H9 (cell line): ENCODE results near the gene STK32B. TPM values are rescaled to one million over a fixed set of nuclear protein-coding genes. Genes with fewer than 3 reads are reported as not detected.

Source experiments
- DNase-seq: peaks from one replicate; pipeline ENCODE4 v3.0.0-alpha.2; 2017
- H2AFZ ChIP-seq: one replicate; pipeline ENCODE4 v1.6.1; 2013; ENCODE audit warnings: mild to moderate bottlenecking, low read length, control low read depth, moderate library complexity
- H2AK5ac ChIP-seq: 2 replicates; pipeline ENCODE4 v1.6.1; 2013; ENCODE audit warnings: low read length, control low read depth, mixed read lengths; ENCODE audit not compliant: insufficient read length
- H2BK120ac ChIP-seq: one replicate; pipeline ENCODE4 v1.6.1; 2013; ENCODE audit warnings: low read depth, mild to moderate bottlenecking, low read length, control low read depth, inconsistent platforms; ENCODE audit not compliant: poor library complexity, severe bottlenecking
- H2BK12ac ChIP-seq: 2 replicates; pipeline ENCODE4 v1.6.1; 2013; ENCODE audit warnings: low read length, control low read depth, mixed read lengths, low read depth; ENCODE audit not compliant: insufficient read length
- H2BK15ac ChIP-seq: 2 replicates; pipeline ENCODE4 v1.6.1; 2013; ENCODE audit warnings: low read depth, low read length, control low read depth
- H2BK20ac ChIP-seq: one replicate; pipeline ENCODE4 v1.6.1; 2013; ENCODE audit warnings: low read depth, mild to moderate bottlenecking, low read length, control low read depth, inconsistent platforms; ENCODE audit not compliant: poor library complexity, severe bottlenecking
- H2BK5ac ChIP-seq: 2 replicates; pipeline ENCODE4 v1.6.1; 2013; ENCODE audit warnings: low read length, control low read depth, mixed read lengths; ENCODE audit not compliant: insufficient read length
- H3K14ac ChIP-seq: 2 replicates; pipeline ENCODE4 v1.6.1; 2013; ENCODE audit warnings: low read length, control low read depth; ENCODE audit not compliant: insufficient read depth
- H3K18ac ChIP-seq: 2 replicates; pipeline ENCODE4 v1.6.1; 2013; ENCODE audit warnings: low read depth, mild to moderate bottlenecking, mixed read lengths, low read length, control low read depth; ENCODE audit not compliant: insufficient read length
- H3K23ac ChIP-seq: 2 replicates; pipeline ENCODE4 v1.6.1; 2013; ENCODE audit warnings: low read length, control low read depth, mixed read lengths, low read depth; ENCODE audit not compliant: insufficient read length
- H3K23me2 ChIP-seq: 2 replicates; pipeline ENCODE4 v1.6.1; 2013; ENCODE audit warnings: low read depth, mild to moderate bottlenecking, mixed read lengths, low read length, control low read depth; ENCODE audit not compliant: insufficient read length, poor library complexity, severe bottlenecking
- H3K27ac ChIP-seq: 2 replicates; pipeline ENCODE4 v1.5.1; 2013; ENCODE audit warnings: low read length, control low read depth, mixed read lengths, low read depth; ENCODE audit not compliant: insufficient read length
- H3K27me3 ChIP-seq: 2 replicates; pipeline ENCODE4 v1.6.1; 2013; ENCODE audit warnings: low read length, control low read depth, inconsistent platforms; ENCODE audit not compliant: insufficient read depth
- H3K4ac ChIP-seq: 2 replicates; pipeline ENCODE4 v1.6.1; 2013; ENCODE audit warnings: low read depth, mild to moderate bottlenecking, control low read depth, inconsistent platforms, low read length, moderate library complexity
- H3K4me1 ChIP-seq: 2 replicates; pipeline ENCODE4 v1.6.1; 2013; ENCODE audit warnings: low read length, control low read depth, inconsistent platforms; ENCODE audit not compliant: insufficient read depth
- H3K4me2 ChIP-seq: 2 replicates; pipeline ENCODE4 v1.6.1; 2013; ENCODE audit warnings: low read length, control low read depth, mixed read lengths; ENCODE audit not compliant: insufficient read length, insufficient read depth
- H3K56ac ChIP-seq: 2 replicates; pipeline ENCODE4 v1.6.1; 2013; ENCODE audit warnings: low read depth, mild to moderate bottlenecking, mixed read lengths, low read length, control low read depth; ENCODE audit not compliant: insufficient read length
- H3K79me1 ChIP-seq: 2 replicates; pipeline ENCODE4 v1.6.1; 2013; ENCODE audit warnings: low read depth, mild to moderate bottlenecking, moderate library complexity, low read length, control low read depth, inconsistent platforms; ENCODE audit not compliant: insufficient read depth, poor library complexity, severe bottlenecking
- H3K79me2 ChIP-seq: 2 replicates; pipeline ENCODE4 v1.6.1; 2013; ENCODE audit warnings: low read length, control low read depth, inconsistent platforms; ENCODE audit not compliant: insufficient read depth
- H3K9ac ChIP-seq: 2 replicates; pipeline ENCODE4 v1.6.1; 2013; ENCODE audit warnings: low read length, control low read depth, mixed read lengths; ENCODE audit not compliant: insufficient read length; ENCODE audit errors: extremely low read depth
- H3K9me3 ChIP-seq: one replicate; pipeline ENCODE4 v1.6.1; 2013; ENCODE audit warnings: low read depth, low read length, inconsistent platforms; ENCODE audit not compliant: control insufficient read depth
- H3T11ph ChIP-seq: one replicate; pipeline ENCODE4 v1.6.1; 2013; ENCODE audit warnings: mild to moderate bottlenecking, low read length, control low read depth, inconsistent platforms
- H4K20me1 ChIP-seq: one replicate; pipeline ENCODE4 v1.6.1; 2013; ENCODE audit not compliant: control insufficient read depth, insufficient read length, insufficient read depth
- H4K5ac ChIP-seq: 2 replicates; pipeline ENCODE4 v1.6.1; 2013; ENCODE audit warnings: low read depth, mild to moderate bottlenecking, mixed read lengths, low read length, control low read depth; ENCODE audit not compliant: insufficient read length
- H4K8ac ChIP-seq: replicated peaks from 2 replicates; pipeline ENCODE4 v1.6.1; 2013; ENCODE audit warnings: low read length, control low read depth, mixed read lengths, low read depth; ENCODE audit not compliant: insufficient read length
- H4K91ac ChIP-seq: 2 replicates; pipeline ENCODE4 v1.6.1; 2013; ENCODE audit warnings: low read depth, mild to moderate bottlenecking, moderate library complexity, mixed read lengths, low read length, control low read depth; ENCODE audit not compliant: insufficient read length
- H3K27ac Mint-ChIP-seq, 3 experiments: 2 replicates in 2 of 3; 3 replicates in 1 of 3; pipeline ENCODE4 v1.8.0; 2020 to 2021; ENCODE audit warnings: mixed read lengths in 3 of 3, mild to moderate bottlenecking in 1 of 3, moderate library complexity in 1 of 3
- H3K27me3 Mint-ChIP-seq: 2 replicates; pipeline ENCODE4 v1.8.0; 2021; ENCODE audit warnings: low read depth, mild to moderate bottlenecking, moderate library complexity, mixed read lengths
- H3K36me3 Mint-ChIP-seq, 3 experiments: 2 replicates in 2 of 3; 3 replicates in 1 of 3; pipeline ENCODE4 v1.8.0; 2020 to 2021; ENCODE audit warnings: low read depth in 3 of 3, mixed read lengths in 3 of 3; ENCODE audit not compliant: insufficient read depth in 1 of 3
- H3K4me1 Mint-ChIP-seq, 2 experiments: 2 replicates each; pipeline ENCODE4 v1.8.0; 2020; ENCODE audit warnings: mixed read lengths in 2 of 2
- H3K4me3 Mint-ChIP-seq, 2 experiments: 2 replicates in 1 of 2; 3 replicates in 1 of 2; pipeline ENCODE4 v1.8.0; 2020 to 2021; ENCODE audit warnings: mild to moderate bottlenecking in 2 of 2, mixed read lengths in 2 of 2, moderate library complexity in 1 of 2
- H3K9me3 Mint-ChIP-seq, 2 experiments: 2 replicates in 1 of 2; 3 replicates in 1 of 2; pipeline ENCODE4 v1.8.0; 2020; ENCODE audit warnings: mild to moderate bottlenecking in 2 of 2, mixed read lengths in 2 of 2, moderate library complexity in 1 of 2
- WGBS: extraction: QIAGEN DNeasy Blood & Tissue Kit; methylation state at CpG from one replicate; pipeline ENCODE4 v1.1.7; 2013; ENCODE audit warnings: missing lambda C conversion rate, low lambda C conversion rate, mixed read lengths; ENCODE audit not compliant: insufficient read length; ENCODE audit errors: extremely low coverage; 5-methylcytosine and 5-hydroxymethylcytosine counted together
- total RNA-seq: library from RNA; stranded (reverse); gene quantifications from 2 replicates; pipeline ENCODE4 v1.2.1, GENCODE V29; 2021
- TF ChIP-seq, protein P1 (sequence below): fragments of 200-600 bp; sonication (generic); conservative IDR thresholded peaks from 3 replicates; pipeline ENCODE4 v1.8.0; 2021; ENCODE audit warnings: antibody characterized with exemption, mild to moderate bottlenecking

Gene STK32B
- total RNA-seq, 1 experiment from 2014 or later = 1.0 TPM

DNA sequence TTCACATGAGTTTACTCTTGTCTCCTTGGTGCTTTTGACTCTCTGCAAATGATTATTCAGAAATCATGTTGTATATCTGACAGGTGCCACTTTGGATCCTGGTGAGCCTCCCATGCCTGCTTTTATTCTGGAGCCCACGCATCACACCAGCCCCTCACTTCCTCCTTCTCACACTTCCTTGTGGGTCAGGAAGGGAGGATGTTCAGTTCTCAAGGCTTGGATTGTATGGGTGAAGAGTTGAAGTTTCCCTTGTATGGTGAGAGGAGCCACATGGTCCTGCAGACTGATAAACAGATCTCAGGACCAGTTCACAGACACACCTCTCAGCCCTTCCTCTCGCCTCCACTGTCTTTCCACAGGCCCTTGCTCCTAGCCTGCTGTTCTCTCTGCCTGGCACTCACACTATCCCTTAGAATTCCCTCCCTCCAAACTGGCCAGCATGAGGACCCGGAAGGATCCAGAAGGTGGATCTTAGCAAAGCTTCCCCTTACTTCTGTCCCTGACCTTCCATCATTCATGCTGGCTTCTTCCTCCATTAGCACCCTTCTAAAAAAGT, 92.1 kb downstream of the STK32B start:
- H2BK5ac ChIP-seq = no peak overlapping the region
- H3K4me1 ChIP-seq = no peaks in the 10 kb centered on the region
- H4K20me1 ChIP-seq = no peaks in the 10 kb centered on the region
- H3K79me2 ChIP-seq = no peaks in the 10 kb centered on the region
- H4K91ac ChIP-seq = no peak overlapping the region
- H3K56ac ChIP-seq = no peak overlapping the region
- H3K27ac Mint-ChIP-seq = no peak overlapping the region
- no CpG with 5 or more reads among the region's 3 CpGs for WGBS
- H3K9me3 Mint-ChIP-seq = no peaks in the 10 kb centered on the region
- H3K27me3 ChIP-seq = no peaks in the 10 kb centered on the region
- H3K18ac ChIP-seq = no peak overlapping the region
- H3K14ac ChIP-seq = no peak overlapping the region
- no peaks in the 10 kb centered on the region for H3K9me3 ChIP-seq
- no peak overlapping the region for H3K4me2 ChIP-seq
- H3K79me1 ChIP-seq = no peaks in the 10 kb centered on the region
- H3K4me1 Mint-ChIP-seq = peaks cover 4 to 5% of the 10 kb centered on the region in 2 experiments; a peak in 2 of 4 replicates
- no peak overlapping the region for H2BK120ac ChIP-seq
- H2BK12ac ChIP-seq = no peak overlapping the region
- peaks cover 0 to 3% (median 0%) of the 10 kb centered on the region in 3 experiments; a peak in 2 of 7 replicates for H3K36me3 Mint-ChIP-seq
- TF ChIP-seq, protein P1, sequence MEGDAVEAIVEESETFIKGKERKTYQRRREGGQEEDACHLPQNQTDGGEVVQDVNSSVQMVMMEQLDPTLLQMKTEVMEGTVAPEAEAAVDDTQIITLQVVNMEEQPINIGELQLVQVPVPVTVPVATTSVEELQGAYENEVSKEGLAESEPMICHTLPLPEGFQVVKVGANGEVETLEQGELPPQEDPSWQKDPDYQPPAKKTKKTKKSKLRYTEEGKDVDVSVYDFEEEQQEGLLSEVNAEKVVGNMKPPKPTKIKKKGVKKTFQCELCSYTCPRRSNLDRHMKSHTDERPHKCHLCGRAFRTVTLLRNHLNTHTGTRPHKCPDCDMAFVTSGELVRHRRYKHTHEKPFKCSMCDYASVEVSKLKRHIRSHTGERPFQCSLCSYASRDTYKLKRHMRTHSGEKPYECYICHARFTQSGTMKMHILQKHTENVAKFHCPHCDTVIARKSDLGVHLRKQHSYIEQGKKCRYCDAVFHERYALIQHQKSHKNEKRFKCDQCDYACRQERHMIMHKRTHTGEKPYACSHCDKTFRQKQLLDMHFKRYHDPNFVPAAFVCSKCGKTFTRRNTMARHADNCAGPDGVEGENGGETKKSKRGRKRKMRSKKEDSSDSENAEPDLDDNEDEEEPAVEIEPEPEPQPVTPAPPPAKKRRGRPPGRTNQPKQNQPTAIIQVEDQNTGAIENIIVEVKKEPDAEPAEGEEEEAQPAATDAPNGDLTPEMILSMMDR = no peak
- no peak overlapping the region for H2AK5ac ChIP-seq
- no peak overlapping the region for H3K27ac ChIP-seq
- DNase-seq = no peak
- no peak overlapping the region for H4K8ac ChIP-seq
- no peak overlapping the region for H3K23ac ChIP-seq
- H2BK15ac ChIP-seq = no peak overlapping the region
- H2BK20ac ChIP-seq = no peak overlapping the region
- no peak overlapping the region for H3K4me3 Mint-ChIP-seq
- H3T11ph ChIP-seq = no peak overlapping the region
- no peak overlapping the region for H2AFZ ChIP-seq
- H3K9ac ChIP-seq = no peak overlapping the region
- H4K5ac ChIP-seq = no peak overlapping the region
- H3K4ac ChIP-seq = no peak overlapping the region
- no peaks in the 10 kb centered on the region for H3K23me2 ChIP-seq
- peaks cover 18% of the 10 kb centered on the region for H3K27me3 Mint-ChIP-seq
